Endometrial microvascular endothelial cells (primary cell): ENCODE measurements around the gene PSMC6. TPM values are rescaled to one million over a fixed set of nuclear protein-coding genes. Genes with fewer than 3 reads are reported as not detected.

Experiments used
- in situ Hi-C: cut with HindIII; loops from 2 replicates; pipeline ENCODE4 v1.10.0; 2017; ENCODE audit warnings: low sequenced_read_pairs, low pct_unique_long_range_greater_than_20kb; ENCODE audit errors: inconsistent ontology term
- total RNA-seq: library from RNA; depleted of rRNA; stranded (reverse); fragments of >200 nt; gene quantifications from one replicate; pipeline ENCODE4 v1.2.3, GENCODE V29; 2015; ENCODE audit errors: inconsistent ontology term

PSMC6 gene
- total RNA-seq, 1 donor from 2014 or later = 147 TPM

- in situ Hi-C loops = no loop called here
Measured at GRCh38 chr14:52767058-52767833, 60.2 kb downstream of the PSMC6 start.

- in situ Hi-C loops = no loop called here
Measured at GRCh38 chr14:52769887-52770286, 62.9 kb downstream of the PSMC6 start.

- in situ Hi-C loops = no loop called here
Measured at GRCh38 chr14:52776816-52777215, 69.8 kb downstream of the PSMC6 start.

Other genes with a start within 250 kb of the PSMC6 start
- 2.5 TPM for gene TXNDC16, start 154.7 kb upstream of the PSMC6 start, total RNA-seq
- gene GPR137C, start 154.4 kb upstream of the PSMC6 start, total RNA-seq = 1.4 TPM
- 75.7 TPM for gene ERO1A, start 11.6 kb upstream of the PSMC6 start, total RNA-seq
- 26.0 TPM for gene STYX, start 23.0 kb downstream of the PSMC6 start, total RNA-seq
- 47.3 TPM for gene GNPNAT1, start 84.4 kb downstream of the PSMC6 start, total RNA-seq
- 104 TPM for gene FERMT2, start 243.8 kb downstream of the PSMC6 start, total RNA-seq